Measurements from ENCODE around the gene PABPC5. TPM values are rescaled to one million over a fixed set of nuclear protein-coding genes. Genes with fewer than 3 reads are reported as not detected.

Gene PABPC5
- total RNA-seq (2022; extraction: Qiagen RNA extraction), result 0.03 TPM in 1 of 5 replicates, not detected in the others

GRCh38 chrX:91434351-91435168 is at the start of gene PABPC5:
Gene PABPC5 (plus strand): TSS chrX:91434839. CDS start chrX:91435578, 739 bp downstream.

All from A549 treated with Hydrocortisone at 1 μM for 4 hours (cell line).